Measurements from ENCODE around the gene PTGES2.
"Not testable (repeated sequence)": the region's sequence is repeated elsewhere in the genome, so short reads cannot be mapped to it uniquely, and the experiment has no call there.

- TF ChIP-seq JUNB, EZH2phosphoT487, REST (IDR thresholded peaks at IDR 0.05; ENCODE audit: unreplicated experiment): not testable (repeated sequence)
- TF ChIP-seq, protein P1, sequence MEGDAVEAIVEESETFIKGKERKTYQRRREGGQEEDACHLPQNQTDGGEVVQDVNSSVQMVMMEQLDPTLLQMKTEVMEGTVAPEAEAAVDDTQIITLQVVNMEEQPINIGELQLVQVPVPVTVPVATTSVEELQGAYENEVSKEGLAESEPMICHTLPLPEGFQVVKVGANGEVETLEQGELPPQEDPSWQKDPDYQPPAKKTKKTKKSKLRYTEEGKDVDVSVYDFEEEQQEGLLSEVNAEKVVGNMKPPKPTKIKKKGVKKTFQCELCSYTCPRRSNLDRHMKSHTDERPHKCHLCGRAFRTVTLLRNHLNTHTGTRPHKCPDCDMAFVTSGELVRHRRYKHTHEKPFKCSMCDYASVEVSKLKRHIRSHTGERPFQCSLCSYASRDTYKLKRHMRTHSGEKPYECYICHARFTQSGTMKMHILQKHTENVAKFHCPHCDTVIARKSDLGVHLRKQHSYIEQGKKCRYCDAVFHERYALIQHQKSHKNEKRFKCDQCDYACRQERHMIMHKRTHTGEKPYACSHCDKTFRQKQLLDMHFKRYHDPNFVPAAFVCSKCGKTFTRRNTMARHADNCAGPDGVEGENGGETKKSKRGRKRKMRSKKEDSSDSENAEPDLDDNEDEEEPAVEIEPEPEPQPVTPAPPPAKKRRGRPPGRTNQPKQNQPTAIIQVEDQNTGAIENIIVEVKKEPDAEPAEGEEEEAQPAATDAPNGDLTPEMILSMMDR (conservative IDR thresholded peaks at IDR 0.05; ENCODE audit: low read depth in 2 of 2), result not testable (repeated sequence)
These were observed 3.8 kb upstream of the PTGES2 start for GRCh38 chr9:128131346-128131745.

Measured in GM23338 (cell line).